SU-DHL-6 (cell line): ENCODE results near the gene SNU13.
"Not testable (repeated sequence)": the region's sequence is repeated elsewhere in the genome, so short reads cannot be mapped to it uniquely, and the experiment has no call there.

Source experiments
- H2AFZ ChIP-seq: fragments of 200-600 bp; sonication (generic); 2 replicates; pipeline ENCODE4 v1.6.1; 2014; ENCODE audit warnings: low read depth, mild to moderate bottlenecking, moderate library complexity, mixed read lengths, antibody characterized with exemption, low read length; ENCODE audit not compliant: severe bottlenecking
- H3F3A ChIP-seq: fragments of 200-600 bp; shearing (Covaris generic); 2 replicates; pipeline ENCODE4 v1.6.0; 2016; ENCODE audit warnings: antibody characterized with exemption, mild to moderate bottlenecking; ENCODE audit not compliant: insufficient read depth
- H3K27ac ChIP-seq: fragments of 200-600 bp; sonication (generic); 2 replicates; pipeline ENCODE4 v1.5.1; 2016; ENCODE audit warnings: low read depth, mild to moderate bottlenecking, low read length, moderate library complexity, mixed read lengths
- H3K27me3 ChIP-seq: fragments of 200-600 bp; sonication (generic), shearing (Covaris generic); 2 replicates; pipeline ENCODE4 v1.6.0; 2014; ENCODE audit warnings: mild to moderate bottlenecking, low read length
- H3K36me3 ChIP-seq: fragments of 200-600 bp; sonication (generic); 2 replicates; pipeline ENCODE4 v1.6.1; 2014; ENCODE audit warnings: mild to moderate bottlenecking, low read length, mixed read lengths
- H3K4me2 ChIP-seq: fragments of 300-600, 200-600 bp; shearing (Covaris generic), sonication (generic); 2 replicates; pipeline ENCODE4 v1.6.0; 2014; ENCODE audit warnings: low read length, low read depth, mild to moderate bottlenecking; ENCODE audit not compliant: poor library complexity, severe bottlenecking
- H3K4me3 ChIP-seq: fragments of 200-600 bp; sonication (generic); 2 replicates; pipeline ENCODE4 v1.5.1; 2014; ENCODE audit warnings: antibody characterized with exemption, low read length, mild to moderate bottlenecking, mixed read lengths; ENCODE audit not compliant: insufficient read depth, poor library complexity, severe bottlenecking
- H3K79me2 ChIP-seq: fragments of 200-600 bp; sonication (generic); 2 replicates; pipeline ENCODE4 v1.6.1; 2014; ENCODE audit warnings: mild to moderate bottlenecking, low read length, moderate library complexity; ENCODE audit not compliant: insufficient read depth
- H3K9ac ChIP-seq: fragments of 200-600 bp; sonication (generic); 2 replicates; pipeline ENCODE4 v1.7.0; 2014; ENCODE audit warnings: mild to moderate bottlenecking, low read length
- H3K9me2 ChIP-seq: fragments of 200-600 bp; sonication (generic); replicated peaks from 2 replicates; pipeline ENCODE4 v1.6.1; 2014; ENCODE audit warnings: low read length; ENCODE audit not compliant: insufficient read depth
- H3K9me3 ChIP-seq: fragments of 200-600 bp; sonication (generic); 2 replicates; pipeline ENCODE4 v1.6.1; 2014; ENCODE audit warnings: low read length, mixed read lengths; ENCODE audit not compliant: insufficient read depth
- H4K20me1 ChIP-seq: fragments of 200-600 bp; sonication (generic); 2 replicates; pipeline ENCODE4 v1.6.1; 2014; ENCODE audit warnings: low read depth, mild to moderate bottlenecking, antibody characterized with exemption, low read length, moderate library complexity, mixed read lengths
- CTCF ChIP-seq: fragments of 200-600 bp; sonication (generic); IDR thresholded peaks from one replicate; pipeline ENCODE4 v1.5.1; 2017; ENCODE audit warnings: antibody characterized with exemption, mild to moderate bottlenecking, low read length, moderate library complexity; ENCODE audit not compliant: insufficient read depth, poor library complexity, severe bottlenecking
- EZH2phosphoT487 ChIP-seq: fragments of 200-600 bp; sonication (generic), shearing (Covaris generic); conservative IDR thresholded peaks from 2 replicates; pipeline ENCODE4 v1.6.1; 2018; ENCODE audit warnings: mild to moderate bottlenecking, antibody characterized with exemption, low read length, moderate library complexity, mixed read lengths

SNU13 gene

GRCh38 chr22:41688365-41689211 is at the start of gene SNU13:
TSS of gene SNU13 (minus strand) at chr22:41688867. CDS start at chr22:41688796, 71 bp downstream.
- H3K27me3 ChIP-seq, result no peaks in the 10 kb centered on the region
- H3K9ac ChIP-seq, result peak within 1 kb of the TSS; percentile 93
- H3K36me3 ChIP-seq, result no peaks in the 10 kb centered on the region
- H4K20me1 ChIP-seq, result no peaks in the 10 kb centered on the region
- peak within 1 kb of the TSS; percentile 91 for H2AFZ ChIP-seq
- peak within 1 kb of the TSS; percentile 63 for H3K27ac ChIP-seq
- peaks cover 50% of the 10 kb centered on the region for H3K79me2 ChIP-seq
- peak within 1 kb of the TSS; percentile 61 for H3K4me2 ChIP-seq
- no peaks in the 10 kb centered on the region for H3K9me2 ChIP-seq
- H3K4me3 ChIP-seq, result peak within 1 kb of the TSS; percentile 94
- no peak for TF ChIP-seq EZH2phosphoT487
- TF ChIP-seq CTCF, result no peak
- peaks cover 17% of the 10 kb centered on the region for H3F3A ChIP-seq
- H3K9me3 ChIP-seq, result no peaks in the 10 kb centered on the region

- not testable (repeated sequence) for H3K79me2 ChIP-seq, H3K27ac ChIP-seq, H3K4me2 ChIP-seq, H3K9me3 ChIP-seq, H2AFZ ChIP-seq, H3K9me2 ChIP-seq, H4K20me1 ChIP-seq, H3K27me3 ChIP-seq, H3K36me3 ChIP-seq, H3K9ac ChIP-seq, H3F3A ChIP-seq, H3K4me3 ChIP-seq
Measured at GRCh38 chr22:41733241-41733640, 44.6 kb upstream of the SNU13 start.

GRCh38 chr22:41732096-41732772 is 43.6 kb upstream of the SNU13 start:
- no peak for TF ChIP-seq EZH2phosphoT487
- no peak for TF ChIP-seq CTCF
- Histone ChIP-seq H3K9ac (no peak overlapping the region), H2AFZ (no peak overlapping the region), H3F3A (no peaks in the 10 kb centered on the region), H3K4me3 (no peak overlapping the region), H3K4me2 (no peak overlapping the region), H3K9me2 (no peaks in the 10 kb centered on the region), H4K20me1 (no peaks in the 10 kb centered on the region), H3K36me3 (no peaks in the 10 kb centered on the region), H3K79me2 (no peaks in the 10 kb centered on the region), H3K27ac (no peak overlapping the region), H3K9me3 (no peaks in the 10 kb centered on the region), H3K27me3 (no peaks in the 10 kb centered on the region)

GRCh38 chr22:41731609-41732008 is 42.9 kb upstream of the SNU13 start:
- Histone ChIP-seq H3K36me3 (no peaks in the 10 kb centered on the region), H3K9me2 (no peaks in the 10 kb centered on the region), H4K20me1 (no peaks in the 10 kb centered on the region), H3K9ac (no peak overlapping the region), H3K79me2 (no peaks in the 10 kb centered on the region), H3K9me3 (no peaks in the 10 kb centered on the region), H3K27ac (no peak overlapping the region), H3K4me2 (no peak overlapping the region), H3F3A (no peaks in the 10 kb centered on the region), H2AFZ (no peak overlapping the region), H3K4me3 (no peak overlapping the region), H3K27me3 (no peaks in the 10 kb centered on the region)
- TF ChIP-seq CTCF, result no peak
- no peak for TF ChIP-seq EZH2phosphoT487
